HG02763 (cell line): ENCODE results near the gene AP1B1.

Experiments
- ATAC-seq: cut with Tn5 transposase; IDR thresholded peaks from one replicate; pipeline ENCODE4 v1.9.1; 2021; ENCODE audit warnings: mild to moderate bottlenecking, moderate library complexity; ENCODE audit not compliant: unreplicated experiment

Gene AP1B1

DNA sequence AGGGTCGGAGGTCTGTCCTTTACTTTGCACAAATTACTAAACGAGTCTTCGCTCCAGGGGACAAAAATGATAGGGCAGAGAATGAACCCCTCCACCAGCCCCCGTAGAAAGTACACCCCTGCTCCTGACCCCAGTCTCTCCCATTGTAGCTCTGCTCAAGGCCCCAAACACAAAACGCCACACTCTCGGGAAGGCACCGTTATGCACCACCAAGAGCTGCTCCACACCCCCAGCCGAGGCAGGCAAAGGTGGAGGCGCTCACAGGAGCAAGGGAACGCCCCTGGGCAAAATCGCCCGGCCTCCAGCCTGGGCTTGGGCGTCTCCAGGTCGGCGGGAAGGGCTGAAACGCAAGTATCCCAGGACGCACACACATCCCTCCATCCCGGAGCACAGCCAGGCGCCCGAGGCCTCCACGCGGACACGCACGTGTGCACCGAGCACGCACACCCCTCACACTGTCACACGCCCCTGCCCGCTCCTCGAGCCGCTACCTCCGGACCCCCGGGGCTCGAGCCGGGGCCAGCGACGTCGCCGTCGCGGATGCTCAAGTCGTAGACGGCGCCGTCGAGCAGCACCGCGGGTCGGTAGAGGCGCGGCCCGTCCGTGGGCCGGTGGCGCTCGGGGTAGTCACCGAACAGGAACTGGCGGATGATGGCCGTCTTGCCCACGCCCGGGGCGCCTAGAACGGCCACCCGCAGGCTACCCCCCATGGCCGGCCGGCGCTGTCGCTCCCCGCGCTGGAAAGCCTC is 73.7 kb downstream of the AP1B1 start:
- no peak for ATAC-seq

DNA sequence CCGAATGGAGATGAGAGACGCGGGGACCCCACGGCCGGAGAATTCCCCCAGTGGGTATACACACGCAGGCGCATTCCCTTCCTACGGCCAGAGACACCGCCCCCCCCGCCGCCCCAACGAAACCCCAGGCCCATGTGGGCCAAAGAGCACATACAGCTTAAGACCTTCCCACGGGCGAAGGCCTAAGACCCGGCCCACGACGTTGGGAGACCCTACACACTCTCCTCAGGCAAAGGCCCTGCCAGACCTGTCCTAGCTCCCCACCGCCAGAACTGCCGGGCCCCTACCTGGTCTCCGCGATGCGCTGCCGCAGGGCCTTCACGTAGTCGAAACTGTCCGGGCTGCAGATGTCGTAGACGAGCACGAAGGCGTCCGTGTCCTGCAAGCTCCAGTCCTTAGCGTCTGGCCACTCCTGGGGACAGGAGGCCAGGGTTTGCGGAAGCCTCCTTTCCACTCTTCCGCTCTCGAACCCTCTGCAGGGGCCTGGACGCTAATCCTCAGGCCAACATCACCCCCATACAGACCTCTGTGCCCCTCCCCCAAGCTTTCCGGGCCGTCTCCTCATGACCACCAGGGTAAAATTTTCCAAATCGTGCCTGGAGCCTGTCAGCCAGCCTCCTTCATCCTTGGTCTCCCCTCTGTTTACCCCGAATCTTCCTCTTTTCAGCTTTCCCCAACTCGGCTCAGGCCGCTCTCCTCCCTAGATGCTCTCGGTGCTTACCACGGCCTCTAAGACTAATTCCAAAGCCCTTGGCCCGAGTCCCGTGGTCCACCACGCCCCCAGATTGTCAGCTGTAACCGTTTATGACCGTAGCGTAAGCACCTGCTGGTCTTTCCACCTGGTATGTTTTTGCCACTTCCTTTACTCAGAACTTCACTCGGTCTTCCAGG is 74.5 kb downstream of the AP1B1 start:
- no peak for ATAC-seq

DNA sequence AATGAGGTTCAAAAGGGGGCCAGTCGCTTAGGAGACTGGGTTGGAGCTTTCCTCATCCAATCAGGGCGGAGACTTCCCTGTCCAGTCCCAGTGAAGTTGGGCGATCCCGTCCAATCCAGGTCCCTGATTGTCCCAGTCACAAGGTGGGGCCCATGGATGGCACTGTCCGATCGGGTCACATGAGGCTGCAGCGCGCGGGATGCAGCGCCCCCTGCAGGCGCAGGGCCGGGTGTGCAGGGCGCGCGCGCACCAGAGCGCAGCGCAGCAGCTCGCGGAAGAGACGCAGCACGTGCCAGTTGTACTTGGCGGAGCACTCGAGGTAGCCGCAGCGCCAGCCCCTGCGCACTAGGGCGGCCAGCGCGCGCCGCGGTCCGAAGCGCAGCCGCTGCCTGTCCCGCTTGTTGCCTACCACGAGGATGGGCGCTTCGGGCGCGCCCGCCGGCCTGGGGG is 75.2 kb downstream of the AP1B1 start:
- ATAC-seq, result no peak

DNA sequence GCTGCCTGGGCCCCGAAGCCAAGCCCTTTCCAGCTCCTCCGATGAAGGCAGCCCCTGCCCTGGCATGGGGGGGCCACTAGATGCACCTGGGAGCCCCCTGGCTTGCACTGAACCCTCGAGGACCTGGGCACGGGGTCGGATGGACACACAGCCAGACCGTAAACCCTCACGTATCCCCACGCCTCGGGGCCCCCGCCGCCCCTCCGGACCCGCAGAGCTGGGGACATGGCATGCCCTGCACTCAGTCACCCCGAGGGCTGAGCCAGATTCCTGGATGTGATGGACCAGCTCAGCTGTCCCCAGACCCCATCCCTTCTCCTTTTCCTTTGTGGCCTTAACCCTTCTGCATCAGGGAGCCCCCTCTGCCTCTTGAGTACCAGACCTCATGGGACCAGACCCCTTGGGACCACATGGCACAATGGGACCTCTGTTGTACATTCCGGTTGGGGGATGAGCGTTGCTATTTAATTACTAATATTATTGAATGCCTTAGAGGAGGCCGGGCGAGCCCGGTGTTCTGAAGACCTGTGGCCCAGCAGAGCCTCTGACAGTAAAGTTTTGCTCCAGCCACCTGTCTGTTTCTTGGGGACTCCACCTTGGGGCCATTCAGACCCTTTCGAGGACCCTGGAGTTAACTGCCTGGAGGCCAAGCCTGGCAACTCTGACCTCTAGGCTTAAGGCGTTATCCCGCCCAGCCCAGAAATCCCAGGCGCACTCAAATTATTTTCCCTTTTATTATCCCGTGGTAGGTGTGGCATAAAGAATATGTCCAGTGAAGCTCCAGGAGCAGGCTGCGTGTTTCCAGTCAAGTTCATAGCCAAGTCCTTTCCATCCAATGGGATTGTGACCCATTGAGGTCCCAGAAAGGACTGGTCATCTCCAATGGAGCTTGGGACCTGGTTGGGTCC is 75.9 kb downstream of the AP1B1 start:
- ATAC-seq, result no peak

DNA sequence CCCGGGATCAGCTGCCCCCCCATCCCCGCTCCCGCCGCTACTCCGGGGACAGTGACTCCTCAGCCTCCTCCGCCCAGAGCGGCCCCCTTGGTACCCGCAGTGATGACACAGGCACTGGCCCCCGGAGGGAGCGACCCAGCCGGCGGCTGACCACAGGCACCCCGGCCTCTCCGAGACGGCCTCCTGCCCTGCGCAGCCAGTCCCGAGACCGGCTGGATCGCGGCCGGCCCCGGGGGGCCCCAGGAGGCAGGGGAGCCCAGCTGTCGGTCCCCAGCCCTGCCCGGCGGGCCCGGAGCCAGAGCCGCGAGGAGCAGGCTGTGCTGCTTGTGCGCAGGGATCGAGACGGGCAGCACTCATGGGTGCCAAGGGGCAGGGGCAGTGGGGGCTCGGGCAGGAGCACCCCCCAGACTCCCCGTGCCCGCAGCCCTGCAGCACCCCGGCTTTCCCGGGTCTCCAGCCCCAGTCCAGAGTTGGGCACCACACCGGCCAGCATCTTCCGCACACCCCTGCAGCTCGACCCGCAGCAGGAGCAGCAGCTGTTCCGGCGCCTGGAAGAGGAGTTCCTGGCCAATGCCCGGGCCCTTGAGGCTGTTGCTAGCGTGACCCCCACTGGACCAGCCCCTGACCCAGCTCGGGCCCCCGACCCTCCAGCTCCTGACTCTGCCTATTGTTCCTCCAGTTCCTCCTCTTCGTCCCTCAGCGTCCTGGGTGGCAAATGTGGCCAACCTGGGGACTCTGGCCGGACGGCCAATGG is 76.7 kb downstream of the AP1B1 start:
- no peak for ATAC-seq

DNA sequence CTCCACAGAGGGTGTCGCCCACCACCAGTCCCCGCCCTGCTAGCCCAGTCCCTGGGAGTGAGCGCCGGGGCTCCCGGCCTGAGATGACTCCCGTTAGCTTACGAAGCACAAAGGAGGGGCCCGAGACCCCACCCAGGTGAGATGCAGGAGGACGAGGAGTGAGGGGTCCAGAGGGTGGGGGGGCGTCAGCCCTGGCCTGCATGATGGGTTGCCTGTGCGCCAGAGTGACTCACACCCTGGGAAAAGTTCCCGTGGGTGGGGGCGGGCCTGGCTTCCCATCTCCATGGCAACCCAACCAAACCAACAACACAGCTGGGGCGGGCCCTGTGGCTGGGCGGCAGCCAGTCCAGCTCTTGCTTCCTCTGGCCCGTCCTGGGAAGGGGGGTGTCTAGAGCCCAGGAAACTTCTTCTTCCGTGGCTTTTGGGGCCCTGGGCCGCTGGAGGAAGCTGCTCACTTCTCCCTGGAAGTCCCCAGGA is 77.5 kb downstream of the AP1B1 start:
- ATAC-seq, result no peak

DNA sequence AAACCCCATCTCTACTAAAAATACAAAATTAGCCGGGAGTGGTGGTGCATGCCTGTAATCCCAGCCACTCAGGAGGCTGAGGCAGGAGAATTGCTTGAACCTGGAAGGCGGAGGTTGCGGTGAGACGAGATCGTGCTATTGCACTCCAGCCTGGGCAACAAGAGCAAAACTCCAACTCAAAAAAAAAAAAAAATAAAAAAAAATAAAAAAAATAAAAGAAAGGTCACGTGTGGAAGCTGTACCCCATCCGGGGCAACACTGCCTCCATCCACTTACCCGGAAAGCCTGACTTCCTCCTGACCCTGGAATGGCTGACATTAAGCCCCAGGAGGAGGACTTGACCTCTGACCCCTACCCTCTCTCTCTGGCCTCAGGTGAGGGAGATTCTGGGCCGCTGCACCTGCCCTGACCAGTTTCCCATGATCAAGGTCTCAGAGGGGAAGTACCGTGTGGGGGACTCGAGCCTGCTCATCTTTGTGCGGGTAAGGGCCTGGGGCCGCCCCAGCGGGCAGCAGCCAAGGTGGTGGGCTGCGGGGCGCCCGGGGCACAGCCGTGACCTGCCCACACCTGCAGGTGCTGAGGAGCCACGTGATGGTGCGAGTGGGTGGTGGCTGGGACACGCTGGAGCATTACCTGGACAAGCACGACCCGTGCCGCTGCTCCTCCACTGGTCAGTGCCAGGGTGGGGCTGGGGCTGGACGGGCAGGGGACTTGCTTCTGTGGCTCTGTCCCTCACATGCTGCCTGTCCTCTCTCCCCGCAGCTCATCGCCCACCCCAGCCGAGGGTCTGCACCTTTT is 78.1 kb downstream of the AP1B1 start:
- no peak for ATAC-seq

DNA sequence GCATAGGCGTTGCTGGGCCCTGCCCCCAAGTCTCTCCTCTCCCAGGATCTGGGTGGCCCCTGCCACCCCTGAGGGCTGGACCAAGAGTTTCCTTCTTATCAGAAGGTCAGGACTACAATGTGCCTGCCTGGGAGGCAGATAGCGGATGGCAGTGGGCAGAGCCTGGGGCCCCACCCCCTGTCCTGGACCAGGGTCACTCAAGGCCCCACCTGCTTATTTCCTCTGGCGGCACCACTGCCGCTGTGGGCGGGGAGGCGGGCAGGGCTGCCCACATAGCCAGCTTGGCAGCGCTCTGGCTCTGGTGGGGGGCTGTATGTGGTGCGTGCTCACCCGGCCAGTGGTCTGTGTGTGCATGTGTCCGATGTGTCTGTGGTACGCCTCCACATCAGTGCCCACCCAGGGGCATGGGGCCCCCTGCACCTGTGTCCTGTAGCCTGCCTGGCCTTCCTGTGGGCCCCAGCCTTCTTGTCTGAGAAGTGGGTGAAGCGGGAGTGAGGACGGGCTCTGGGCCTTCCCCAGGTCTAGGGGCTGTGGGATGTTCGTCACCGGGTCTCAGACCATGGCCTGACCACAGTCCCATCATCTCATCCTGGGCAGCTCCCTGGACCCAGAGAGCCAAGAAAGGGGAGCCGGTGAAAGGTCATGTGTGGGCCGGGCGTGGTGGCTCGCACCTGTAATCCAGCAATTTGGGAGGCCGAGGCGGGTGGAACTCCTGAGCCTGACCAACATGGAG is 78.9 kb downstream of the AP1B1 start:
- ATAC-seq, result no peak

DNA sequence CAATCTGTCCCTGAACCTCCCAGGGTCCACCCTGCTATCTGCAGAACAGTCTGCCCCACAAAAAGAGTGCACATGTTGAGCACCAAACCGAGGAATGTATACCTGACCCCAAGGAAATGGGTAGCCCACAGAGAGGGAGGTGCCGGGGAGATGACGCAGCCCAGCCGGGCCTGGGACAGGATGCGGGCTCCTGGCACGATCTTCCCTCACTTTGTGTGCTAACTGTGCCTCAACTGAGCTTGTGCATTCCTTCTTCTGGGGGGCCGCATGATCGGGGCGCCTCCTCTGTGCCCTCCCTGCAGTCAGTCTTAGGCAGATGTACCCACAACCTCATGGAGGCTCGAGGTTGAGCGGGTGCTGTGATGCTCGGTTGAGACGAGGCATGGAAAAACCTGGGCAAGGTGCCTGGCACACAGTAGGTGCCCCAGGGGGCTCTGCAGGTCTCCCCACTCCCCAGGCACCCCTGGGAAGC is 79.5 kb downstream of the AP1B1 start:
- no peak for ATAC-seq

DNA sequence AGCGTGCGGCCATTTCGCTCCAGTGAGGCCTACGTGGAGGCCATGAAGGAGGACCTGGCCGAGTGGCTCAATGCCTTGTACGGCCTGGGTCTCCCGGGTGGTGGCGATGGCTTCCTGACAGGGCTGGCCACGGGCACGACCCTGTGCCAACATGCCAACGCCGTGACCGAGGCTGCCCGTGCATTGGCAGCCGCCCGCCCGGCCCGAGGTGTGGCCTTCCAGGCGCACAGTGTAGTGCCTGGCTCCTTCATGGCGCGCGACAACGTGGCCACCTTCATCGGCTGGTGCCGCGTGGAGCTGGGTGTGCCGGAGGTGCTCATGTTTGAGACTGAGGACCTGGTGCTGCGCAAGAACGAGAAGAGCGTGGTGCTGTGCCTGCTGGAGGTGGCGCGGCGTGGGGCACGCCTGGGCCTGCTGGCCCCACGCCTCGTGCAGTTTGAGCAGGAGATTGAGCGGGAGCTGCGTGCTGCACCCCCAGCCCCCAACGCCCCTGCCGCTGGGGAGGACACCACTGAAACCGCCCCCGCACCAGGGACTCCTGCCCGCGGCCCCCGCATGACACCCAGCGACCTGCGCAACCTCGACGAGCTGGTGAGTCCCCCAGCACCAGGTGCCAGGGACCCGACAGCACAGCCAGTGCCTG is 80.1 kb downstream of the AP1B1 start:
- no peak for ATAC-seq

DNA sequence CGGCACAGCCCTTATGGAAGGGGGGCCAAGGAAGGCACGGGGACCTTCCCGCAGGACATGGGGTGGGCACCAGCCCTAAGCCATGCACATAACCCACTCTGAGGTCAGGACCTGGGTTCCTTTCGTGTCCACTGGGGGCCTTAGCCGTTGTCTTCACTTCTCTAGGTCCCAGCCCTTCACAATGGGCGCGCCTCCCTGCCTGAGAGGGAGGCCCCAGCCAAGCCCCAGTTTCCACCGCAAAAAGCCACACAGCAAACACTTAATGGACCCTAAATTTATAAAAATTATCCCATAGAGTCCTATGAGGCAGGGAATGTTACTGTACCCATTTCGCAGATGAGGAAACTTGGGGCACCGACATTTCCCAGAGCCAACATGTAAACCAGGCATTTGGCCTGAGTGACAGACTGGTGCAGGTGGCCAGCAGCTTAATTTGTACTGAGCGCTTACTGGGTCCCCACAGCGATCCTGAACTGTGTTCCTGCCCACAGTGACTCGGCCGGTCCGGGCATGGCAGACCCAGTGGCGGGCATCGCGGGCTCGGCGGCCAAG is 80.7 kb downstream of the AP1B1 start:
- no peak for ATAC-seq

DNA sequence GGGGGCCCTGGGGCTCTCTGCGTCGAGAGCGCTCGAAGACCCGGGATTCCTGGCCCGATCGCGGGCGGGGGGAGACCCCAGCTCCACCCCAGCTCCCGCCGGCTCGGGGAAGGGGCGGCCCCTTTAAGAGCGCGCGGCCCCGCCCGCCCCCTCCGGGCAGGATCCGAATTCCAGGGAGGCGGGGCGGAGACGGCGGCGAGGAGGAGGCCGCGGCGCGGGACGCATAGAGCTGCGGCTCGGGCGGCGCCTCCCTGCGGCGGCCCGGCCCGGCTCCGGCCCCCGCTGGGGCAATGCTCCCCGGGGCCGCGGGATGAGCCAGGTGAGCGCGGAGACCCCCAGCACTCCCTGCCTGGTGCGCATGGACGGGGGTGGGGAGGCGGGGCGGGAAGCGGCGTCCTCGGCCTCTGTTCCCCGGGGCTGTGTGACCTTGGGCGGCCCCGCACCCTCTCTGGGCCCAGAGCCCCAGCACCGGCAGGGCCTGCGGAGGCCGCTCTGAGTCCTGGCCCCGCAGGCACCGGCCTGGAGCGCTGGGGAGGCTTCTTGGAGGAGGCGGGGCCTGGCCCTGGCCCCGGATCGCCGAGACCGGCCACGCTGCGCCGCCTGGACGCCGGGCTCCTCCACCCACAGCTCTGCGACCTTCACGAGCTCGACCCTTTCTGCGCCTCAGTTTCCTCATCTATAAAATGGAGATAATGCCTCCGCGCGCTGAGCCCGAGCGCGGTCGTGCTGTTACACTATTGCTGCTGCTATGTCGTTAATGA is 81.4 kb downstream of the AP1B1 start:
- no peak for ATAC-seq

DNA sequence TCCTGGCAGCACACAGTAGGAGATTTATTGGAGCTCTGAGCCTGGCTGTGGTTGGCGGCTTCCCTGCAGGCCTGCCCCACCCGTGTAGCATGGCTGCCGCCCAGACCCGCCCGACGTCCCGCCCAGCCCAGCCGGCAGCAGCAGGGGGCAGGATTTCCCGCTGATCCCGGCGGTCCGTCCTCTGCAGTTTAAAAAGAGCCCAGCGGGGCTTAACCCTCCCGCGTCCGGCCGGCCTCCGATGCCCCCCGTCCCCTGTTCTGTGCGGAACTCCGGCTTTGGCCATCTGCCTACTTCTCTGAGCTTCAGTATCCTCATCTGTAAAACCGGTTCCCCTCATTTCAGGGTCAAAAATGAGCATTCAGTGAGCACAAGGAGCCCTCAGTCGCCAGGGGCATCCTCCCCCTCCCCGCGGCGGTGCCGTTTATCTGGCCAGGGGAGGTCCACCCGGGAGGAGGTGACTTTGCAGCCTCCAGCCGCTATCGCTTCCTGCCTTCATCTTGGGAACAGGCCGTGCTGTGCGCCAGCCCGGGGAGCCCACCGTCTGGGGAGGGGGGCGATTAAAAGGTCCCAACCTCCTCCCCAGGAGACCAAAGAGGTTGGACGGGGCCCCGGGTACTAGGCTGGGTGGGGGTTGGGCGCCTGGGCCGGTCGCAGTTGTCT is 82.1 kb downstream of the AP1B1 start, which contains the start of gene GAS2L1:
Gene GAS2L1, plus strand, starts transcription at position 476 of the 660 bp plus-strand sequence. CDS start 1,456 bp downstream, outside the sequence.
- ATAC-seq, result no peak

DNA sequence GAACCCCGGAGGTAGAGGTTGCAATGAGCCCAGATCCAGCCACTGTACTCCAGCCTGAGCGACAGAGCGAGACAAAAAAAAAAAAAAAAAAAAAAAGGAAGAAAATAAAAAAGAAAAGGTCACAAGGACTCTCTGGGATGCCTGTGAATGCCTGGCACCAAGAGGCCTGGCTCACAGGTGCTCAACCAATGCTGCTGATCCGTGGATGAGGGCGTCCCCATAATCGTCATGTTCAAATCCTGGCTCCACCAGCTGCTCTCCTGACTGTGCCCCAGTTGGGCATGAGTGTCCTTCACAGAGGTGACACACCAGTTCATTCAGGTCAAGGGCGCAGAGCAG is 82.6 kb downstream of the AP1B1 start:
- no peak for ATAC-seq

DNA sequence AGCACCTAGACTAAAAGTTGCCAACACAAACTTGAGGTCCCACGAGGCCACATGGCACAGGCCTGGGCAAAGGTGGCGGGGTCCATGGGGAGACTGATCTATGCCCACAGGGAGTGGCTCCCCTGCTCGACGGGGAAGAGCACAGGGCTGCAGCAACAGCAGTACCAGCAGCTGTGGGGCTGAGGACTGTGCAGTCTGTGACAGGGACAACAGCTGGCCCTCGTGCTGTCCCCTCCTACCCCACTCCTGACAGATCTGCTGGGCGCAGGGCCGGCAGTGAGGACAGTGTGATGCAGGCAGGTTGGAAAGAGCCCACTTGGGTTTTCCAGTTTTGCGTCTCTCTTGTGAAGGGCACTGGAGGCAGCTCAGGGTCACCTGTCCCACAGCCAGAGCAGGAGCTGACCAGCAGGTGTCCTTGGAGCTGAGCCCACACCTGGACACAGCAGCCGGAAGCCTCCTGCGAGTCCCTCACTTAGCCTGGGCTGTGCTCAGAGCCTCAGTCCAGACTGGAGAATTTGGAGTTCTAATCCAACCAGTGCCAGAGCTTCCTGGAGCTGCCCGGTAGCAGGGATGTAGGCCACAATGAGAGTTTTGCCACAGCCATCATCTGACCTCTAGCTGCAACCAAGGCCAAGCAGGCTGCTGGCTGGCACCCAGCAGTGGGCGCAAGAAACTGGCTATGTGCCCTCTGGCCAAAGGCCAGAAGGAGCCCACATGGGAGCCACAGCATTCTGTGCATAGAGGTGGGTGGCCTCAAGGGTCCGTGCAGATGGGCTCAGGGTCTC is 85.5 kb downstream of the AP1B1 start:
- ATAC-seq, result no peak

DNA sequence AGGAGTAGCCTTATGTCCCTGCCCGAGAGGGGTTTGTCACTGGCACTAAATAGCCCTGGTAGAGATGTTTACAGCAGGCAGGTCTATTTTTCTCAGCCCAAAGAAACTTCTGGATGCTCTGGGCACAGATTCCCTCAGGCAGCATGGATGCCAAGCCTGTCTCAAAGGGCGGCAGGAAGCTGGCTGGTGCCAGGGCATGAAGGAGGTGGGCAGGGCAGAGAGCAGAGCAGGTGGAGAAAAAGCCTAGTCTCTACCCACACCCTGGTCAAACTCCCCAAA is 86.0 kb downstream of the AP1B1 start:
- no peak for ATAC-seq
